Cardiac fibroblast (primary cell): ENCODE results near the gene TMCO5A.
A peak's percentile ranks its signal among the peaks of the same experiment; 100 is the strongest.
"Not testable (repeated sequence)": the region's sequence is repeated elsewhere in the genome, so short reads cannot be mapped to it uniquely, and the experiment has no call there.

Source experiments
- DNase-seq, 2 donors: peaks; one replicate each; pipeline versions ENCODE4 v3.0.0 to v3.0.0-alpha.2; 2010; ENCODE audit warnings: low read depth in 2 of 2
- H3K4me3 ChIP-seq, 2 donors: replicated peaks in 1 of 2; 1 replicate in 1 of 2; 2 replicates in 1 of 2; pipeline ENCODE4 v1.5.1; 2011; ENCODE audit warnings: low read depth in 2 of 2, low read length in 2 of 2, mild to moderate bottlenecking in 2 of 2, moderate library complexity in 1 of 2
- TF ChIP-seq, protein P1 (sequence below): IDR thresholded peaks from one replicate; pipeline ENCODE4 v1.5.1; 2011; ENCODE audit warnings: low read depth, mild to moderate bottlenecking, low read length, inconsistent platforms

The TMCO5A gene

DNA sequence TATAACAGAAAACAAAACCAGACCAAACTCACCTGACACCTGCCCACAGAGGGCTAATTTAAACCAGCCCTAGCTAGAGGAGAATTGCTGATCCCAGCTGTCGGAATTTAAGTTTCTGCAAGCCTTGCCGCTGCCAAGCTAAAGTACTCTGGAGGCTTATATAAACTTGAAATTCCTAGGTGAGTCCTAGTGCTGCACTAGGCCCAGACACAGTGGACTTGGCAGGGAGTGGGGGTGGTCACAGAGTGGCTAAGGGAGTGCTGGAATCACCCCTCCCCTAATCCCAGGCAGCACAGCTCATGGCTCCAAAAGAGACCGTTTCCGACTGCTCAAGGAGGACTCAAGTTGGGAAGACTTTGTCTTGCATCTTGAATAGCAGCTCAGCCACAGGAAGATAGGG lies 17.6 kb downstream of the TMCO5A start:
- no peak for DNase-seq
- no peak overlapping the region for H3K4me3 ChIP-seq
- TF ChIP-seq, protein P1, sequence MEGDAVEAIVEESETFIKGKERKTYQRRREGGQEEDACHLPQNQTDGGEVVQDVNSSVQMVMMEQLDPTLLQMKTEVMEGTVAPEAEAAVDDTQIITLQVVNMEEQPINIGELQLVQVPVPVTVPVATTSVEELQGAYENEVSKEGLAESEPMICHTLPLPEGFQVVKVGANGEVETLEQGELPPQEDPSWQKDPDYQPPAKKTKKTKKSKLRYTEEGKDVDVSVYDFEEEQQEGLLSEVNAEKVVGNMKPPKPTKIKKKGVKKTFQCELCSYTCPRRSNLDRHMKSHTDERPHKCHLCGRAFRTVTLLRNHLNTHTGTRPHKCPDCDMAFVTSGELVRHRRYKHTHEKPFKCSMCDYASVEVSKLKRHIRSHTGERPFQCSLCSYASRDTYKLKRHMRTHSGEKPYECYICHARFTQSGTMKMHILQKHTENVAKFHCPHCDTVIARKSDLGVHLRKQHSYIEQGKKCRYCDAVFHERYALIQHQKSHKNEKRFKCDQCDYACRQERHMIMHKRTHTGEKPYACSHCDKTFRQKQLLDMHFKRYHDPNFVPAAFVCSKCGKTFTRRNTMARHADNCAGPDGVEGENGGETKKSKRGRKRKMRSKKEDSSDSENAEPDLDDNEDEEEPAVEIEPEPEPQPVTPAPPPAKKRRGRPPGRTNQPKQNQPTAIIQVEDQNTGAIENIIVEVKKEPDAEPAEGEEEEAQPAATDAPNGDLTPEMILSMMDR: no peak

DNA sequence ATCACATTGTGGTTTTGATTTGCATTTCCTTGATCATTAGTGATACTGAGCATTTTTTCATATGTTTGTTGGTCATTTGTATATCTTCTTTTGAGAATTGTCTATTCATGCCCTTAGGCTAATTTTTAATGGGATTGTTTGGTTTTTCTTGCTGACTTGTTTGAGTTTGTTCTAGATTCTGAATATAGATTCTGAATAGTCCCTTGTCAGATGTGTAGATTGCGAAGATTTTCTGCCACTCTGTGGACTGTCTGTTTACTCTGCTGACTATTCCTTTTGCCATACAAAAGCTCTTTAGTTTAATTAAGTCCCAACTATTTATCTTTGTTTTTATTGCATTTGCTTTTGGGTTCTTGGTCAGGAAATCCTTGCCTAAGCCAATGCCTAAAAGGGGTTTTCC lies 26.3 kb downstream of the TMCO5A start:
- not testable (repeated sequence) for DNase-seq, H3K4me3 ChIP-seq

GRCh38 chr15:37967788-37968187 lies 33.3 kb downstream of the TMCO5A start:
- TF ChIP-seq, protein P1: no peak
- no peak for DNase-seq
- H3K4me3 ChIP-seq: no peak overlapping the region

GRCh38 chr15:37973856-37974255 lies 39.4 kb downstream of the TMCO5A start:
- TF ChIP-seq, protein P1: no peak
- peak in 1 of 2 donors; percentile 9 for DNase-seq
- no peak overlapping the region for H3K4me3 ChIP-seq

- H3K4me3 ChIP-seq: no peak overlapping the region
- TF ChIP-seq, protein P1: no peak
- no peak for DNase-seq
Measured at GRCh38 chr15:37978231-37978630, 43.8 kb downstream of the TMCO5A start.

GRCh38 chr15:37979671-37980409 lies 45.4 kb downstream of the TMCO5A start:
- DNase-seq: no peak
- TF ChIP-seq, protein P1: no peak
- no peak overlapping the region for H3K4me3 ChIP-seq

GRCh38 chr15:37981201-37981600 lies 46.8 kb downstream of the TMCO5A start:
- TF ChIP-seq, protein P1: no peak
- H3K4me3 ChIP-seq: no peak overlapping the region
- no peak for DNase-seq
